Hepatocyte (in vitro differentiated cells): ENCODE results near the gene NTNG2.

Source experiments
- CTCF ChIP-seq: fragments of 200-600 bp; sonication (generic); IDR thresholded peaks from 2 replicates; pipeline ENCODE4 v1.5.1; 2016; ENCODE audit warnings: antibody characterized with exemption, mild to moderate bottlenecking; ENCODE audit not compliant: poor library complexity
- EZH2 ChIP-seq: fragments of 200-600 bp; sonication (generic); IDR thresholded peaks from 2 replicates; pipeline ENCODE4 v1.6.1; 2016; ENCODE audit warnings: antibody characterized with exemption, mild to moderate bottlenecking, borderline replicate concordance

DNA sequence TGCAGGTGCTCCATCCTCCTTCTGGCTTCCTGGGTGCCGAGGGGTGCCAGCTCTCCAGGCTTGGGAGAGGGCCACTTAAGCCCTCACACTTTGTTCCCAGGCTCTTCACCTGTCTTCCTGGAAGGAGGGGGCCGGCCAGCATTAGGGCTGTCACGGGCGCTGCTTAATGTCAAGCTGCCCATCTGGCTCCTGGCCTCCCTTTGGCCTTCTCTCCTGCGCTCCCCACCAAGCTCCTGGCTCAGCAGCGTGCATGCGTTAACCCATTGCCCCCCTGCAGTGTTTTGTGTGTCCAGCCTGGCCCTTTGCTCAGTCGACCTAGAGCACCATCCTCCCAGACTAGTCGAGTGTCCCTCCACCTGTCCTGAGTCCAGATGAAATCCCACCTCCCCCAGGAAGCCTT is 21.3 kb downstream of the NTNG2 start:
- TF ChIP-seq CTCF (no peak), EZH2 (no peak)
